Measurements from ENCODE around the gene DLK1.

GRCh38 chr14:100693877-100694578 lies 32.7 kb upstream of the DLK1 start:
- TF ChIP-seq CTCF (IDR thresholded peaks at IDR 0.05): no peak
- no peak for TF ChIP-seq POLR2A (IDR thresholded peaks at IDR 0.05)
